H7 (cell line): ENCODE measurements around the gene OR2T27. TPM values are rescaled to one million over a fixed set of nuclear protein-coding genes. Genes with fewer than 3 reads are reported as not detected.
"Not testable (repeated sequence)": the region's sequence is repeated elsewhere in the genome, so short reads cannot be mapped to it uniquely, and the experiment has no call there.

Source experiments
- DNase-seq: peaks from one replicate; pipeline ENCODE4 v3.0.0; 2012
- H3K27me3 ChIP-seq: 2 replicates; pipeline ENCODE4 v1.6.0; 2011; ENCODE audit warnings: mild to moderate bottlenecking, low read length; ENCODE audit not compliant: control insufficient read depth, insufficient read depth
- H3K36me3 ChIP-seq: replicated peaks from 2 replicates; pipeline ENCODE4 v1.5.1; 2011; ENCODE audit warnings: low read length; ENCODE audit not compliant: control insufficient read depth, insufficient read depth
- H3K4me3 ChIP-seq: 2 replicates; pipeline ENCODE4 v1.5.1; 2011; ENCODE audit warnings: low read depth, mild to moderate bottlenecking, control low read depth, low read length, moderate library complexity; ENCODE audit not compliant: insufficient read depth
- total RNA-seq: library from RNA; depleted of rRNA; stranded (reverse); fragments of >200 nt; shearing (Covaris generic); gene quantifications from 2 replicates; pipeline ENCODE4 v1.2.3, GENCODE V29; 2014

The OR2T27 gene
- total RNA-seq, 1 experiment from 2014 or later: not detected

- not testable (repeated sequence) for DNase-seq, H3K4me3 ChIP-seq, H3K36me3 ChIP-seq, H3K27me3 ChIP-seq
Observed at GRCh38 chr1:248663453-248664328, 8.4 kb upstream of the OR2T27 start.

GRCh38 chr1:248656797-248657196, 1.5 kb upstream of the OR2T27 start:
- H3K4me3 ChIP-seq, DNase-seq, H3K36me3 ChIP-seq, H3K27me3 ChIP-seq: not testable (repeated sequence)

GRCh38 chr1:248648770-248649536, 6.4 kb downstream of the OR2T27 start:
- H3K36me3 ChIP-seq, DNase-seq, H3K27me3 ChIP-seq, H3K4me3 ChIP-seq: not testable (repeated sequence)

GRCh38 chr1:248645178-248645577, 10.2 kb downstream of the OR2T27 start, which contains the start of gene OR2T35:
Gene OR2T35, minus strand, starts transcription at chr1:248645278. Its CDS starts 6,020 bp downstream, at chr1:248639258.
- not testable (repeated sequence) for H3K4me3 ChIP-seq, H3K27me3 ChIP-seq, H3K36me3 ChIP-seq, DNase-seq

- H3K4me3 ChIP-seq, DNase-seq, H3K27me3 ChIP-seq, H3K36me3 ChIP-seq: not testable (repeated sequence)
Observed at GRCh38 chr1:248642971-248643651, 12.2 kb downstream of the OR2T27 start.

- not testable (repeated sequence) for H3K4me3 ChIP-seq, H3K36me3 ChIP-seq, DNase-seq, H3K27me3 ChIP-seq
Observed at GRCh38 chr1:248641583-248641982, 13.7 kb downstream of the OR2T27 start.

GRCh38 chr1:248640906-248641305, 14.4 kb downstream of the OR2T27 start:
- H3K4me3 ChIP-seq: not testable (repeated sequence)

GRCh38 chr1:248639652-248640051, 15.7 kb downstream of the OR2T27 start:
- H3K27me3 ChIP-seq, H3K4me3 ChIP-seq, DNase-seq, H3K36me3 ChIP-seq: not testable (repeated sequence)

More at GRCh38 chr1:248640906-248641305, 14.4 kb downstream of the OR2T27 start:
- DNase-seq, H3K36me3 ChIP-seq, H3K27me3 ChIP-seq: not testable (repeated sequence)

GRCh38 chr1:248636612-248637011, 18.7 kb downstream of the OR2T27 start:
- H3K27me3 ChIP-seq, H3K36me3 ChIP-seq, DNase-seq, H3K4me3 ChIP-seq: not testable (repeated sequence)

- DNase-seq, H3K36me3 ChIP-seq, H3K27me3 ChIP-seq, H3K4me3 ChIP-seq: not testable (repeated sequence)
Observed at GRCh38 chr1:248634991-248635390, 20.3 kb downstream of the OR2T27 start, which contains the start of gene OR2T11. Gene OR2T11, minus strand, starts transcription at chr1:248635091. Its CDS starts 7,963 bp downstream, at chr1:248627128.

- H3K27me3 ChIP-seq: no peaks in the 10 kb centered on the region
- DNase-seq: no peak
- H3K4me3 ChIP-seq: no peak overlapping the region
- H3K36me3 ChIP-seq: no peaks in the 10 kb centered on the region
Observed at GRCh38 chr1:248631354-248632008, 23.8 kb downstream of the OR2T27 start.

GRCh38 chr1:248630551-248630950, 24.8 kb downstream of the OR2T27 start:
- Histone ChIP-seq H3K4me3 (no peak overlapping the region), H3K27me3 (no peaks in the 10 kb centered on the region), H3K36me3 (no peaks in the 10 kb centered on the region)
- no peak for DNase-seq

- H3K27me3 ChIP-seq: no peaks in the 10 kb centered on the region
- DNase-seq: no peak
- no peak overlapping the region for H3K4me3 ChIP-seq
- no peaks in the 10 kb centered on the region for H3K36me3 ChIP-seq
Observed at GRCh38 chr1:248627971-248628844, 27.1 kb downstream of the OR2T27 start.
